OCI-LY1 (cell line): ENCODE measurements around the gene EPN3.

Experiments used
- H2AFZ ChIP-seq: fragments of 200-600 bp; sonication (generic), shearing (Covaris generic); 2 replicates; pipeline ENCODE4 v1.6.0; 2014; ENCODE audit warnings: antibody characterized with exemption, mild to moderate bottlenecking, low read length
- H3F3A ChIP-seq: fragments of 200-600 bp; sonication (generic), shearing (Covaris generic); 2 replicates; pipeline ENCODE4 v1.6.0; 2014; ENCODE audit warnings: mild to moderate bottlenecking, antibody characterized with exemption, low read length, moderate library complexity; ENCODE audit not compliant: insufficient read depth
- H3K27ac ChIP-seq: fragments of 200-600 bp; sonication (generic); 2 replicates; pipeline ENCODE4 v1.5.1; 2014; ENCODE audit warnings: low read length, mixed run types, mild to moderate bottlenecking, low read depth; ENCODE audit not compliant: poor library complexity, severe bottlenecking
- H3K27me3 ChIP-seq: fragments of 200-600 bp; sonication (generic); 2 replicates; pipeline ENCODE4 v1.6.0; 2014; ENCODE audit warnings: antibody characterized with exemption, mild to moderate bottlenecking, low read length, moderate library complexity; ENCODE audit not compliant: insufficient read depth
- H3K36me3 ChIP-seq: fragments of 200-600 bp; sonication (generic); 2 replicates; pipeline ENCODE4 v1.6.1; 2014; ENCODE audit warnings: mild to moderate bottlenecking, antibody characterized with exemption, low read length, moderate library complexity, mixed read lengths; ENCODE audit not compliant: insufficient read depth
- H3K4me1 ChIP-seq: fragments of 200-600 bp; sonication (generic); 2 replicates; pipeline ENCODE4 v1.5.1; 2014; ENCODE audit warnings: mild to moderate bottlenecking, low read length, moderate library complexity; ENCODE audit not compliant: insufficient read depth, severe bottlenecking
- H3K4me2 ChIP-seq: fragments of 200-600 bp; sonication (generic), shearing (Covaris generic); 2 replicates; pipeline ENCODE4 v1.6.1; 2014; ENCODE audit warnings: low read length
- H3K4me3 ChIP-seq: fragments of 200-600 bp; sonication (generic); 2 replicates; pipeline ENCODE4 v1.5.1; 2014; ENCODE audit warnings: low read length, low read depth, mild to moderate bottlenecking, mixed read lengths; ENCODE audit not compliant: poor library complexity, severe bottlenecking
- H3K79me2 ChIP-seq: fragments of 200-600 bp; shearing (Covaris generic); 2 replicates; pipeline ENCODE4 v1.6.1; 2016; ENCODE audit warnings: mixed run types, low read length, mixed read lengths; ENCODE audit not compliant: insufficient read depth
- H3K9ac ChIP-seq: fragments of 200-600 bp; sonication (generic), shearing (Covaris generic); 2 replicates; pipeline ENCODE4 v1.6.1; 2014; ENCODE audit warnings: mild to moderate bottlenecking, low read length, mixed read lengths
- H3K9me2 ChIP-seq: fragments of 200-600 bp; sonication (generic), shearing (Covaris generic); 2 replicates; pipeline ENCODE4 v1.6.1; 2014; ENCODE audit warnings: low read depth, mild to moderate bottlenecking, low read length, mixed read lengths
- H3K9me3 ChIP-seq: fragments of 200-600 bp; shearing (Covaris generic); 2 replicates; pipeline ENCODE4 v1.6.1; 2014; ENCODE audit warnings: low read length, mixed read lengths
- H4K20me1 ChIP-seq: fragments of 200-600 bp; sonication (generic), shearing (Covaris generic); 2 replicates; pipeline ENCODE4 v1.6.0; 2016; ENCODE audit warnings: mild to moderate bottlenecking, low read length; ENCODE audit not compliant: insufficient read depth
- CTCF ChIP-seq: fragments of 200-600 bp; sonication (generic), shearing (Covaris generic); IDR thresholded peaks from 2 replicates; pipeline ENCODE4 v1.5.1; 2017; ENCODE audit warnings: mild to moderate bottlenecking, antibody characterized with exemption, low read length, moderate library complexity, mixed read lengths
- EZH2 ChIP-seq: fragments of 200-600 bp; sonication (generic), shearing (Covaris generic); IDR thresholded peaks from 2 replicates; pipeline ENCODE4 v1.8.0; 2017; ENCODE audit warnings: borderline replicate concordance, mixed run types, mild to moderate bottlenecking, antibody characterized with exemption, low read length, moderate library complexity, mixed read lengths

Gene EPN3

DNA sequence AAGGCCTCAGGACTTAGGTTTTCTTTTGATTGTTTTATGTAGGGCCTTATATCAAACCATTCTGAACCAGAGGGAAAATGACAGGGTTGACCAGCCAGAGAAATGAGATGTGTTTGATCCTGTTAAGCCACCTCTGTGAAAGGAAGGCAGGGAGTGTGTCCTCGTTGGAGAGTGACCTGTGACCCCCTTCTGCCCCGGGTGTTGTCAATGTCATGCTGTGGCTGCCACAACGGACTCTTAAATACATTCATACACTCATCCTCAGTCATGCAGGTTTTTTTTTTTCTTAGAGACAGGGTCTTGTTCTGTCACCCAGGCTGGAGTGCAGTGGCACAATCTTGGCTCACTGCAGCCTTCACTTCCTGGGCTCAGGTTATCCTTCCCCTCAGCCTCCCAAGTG lies 18.1 kb upstream of the EPN3 start:
- H3K4me2 ChIP-seq, result no peak overlapping the region
- TF ChIP-seq CTCF, result no peak
- TF ChIP-seq EZH2, result no peak
- no peaks in the 10 kb centered on the region for H4K20me1 ChIP-seq
- H2AFZ ChIP-seq, result no peak overlapping the region
- no peaks in the 10 kb centered on the region for H3F3A ChIP-seq
- H3K27ac ChIP-seq, result no peak overlapping the region
- H3K9me3 ChIP-seq, result no peaks in the 10 kb centered on the region
- H3K79me2 ChIP-seq, result no peaks in the 10 kb centered on the region
- H3K4me3 ChIP-seq, result no peak overlapping the region
- no peaks in the 10 kb centered on the region for H3K36me3 ChIP-seq
- no peaks in the 10 kb centered on the region for H3K4me1 ChIP-seq
- H3K27me3 ChIP-seq, result peaks cover 4% of the 10 kb centered on the region
- no peak overlapping the region for H3K9ac ChIP-seq
- H3K9me2 ChIP-seq, result no peaks in the 10 kb centered on the region

GRCh38 chr17:50514936-50515702 lies 17.4 kb upstream of the EPN3 start:
- Histone ChIP-seq H3K9ac (no peak overlapping the region), H3K4me1 (no peaks in the 10 kb centered on the region), H3K9me3 (no peaks in the 10 kb centered on the region), H3K79me2 (no peaks in the 10 kb centered on the region), H2AFZ (no peak overlapping the region), H3F3A (no peaks in the 10 kb centered on the region), H3K27ac (no peak overlapping the region), H4K20me1 (no peaks in the 10 kb centered on the region), H3K36me3 (no peaks in the 10 kb centered on the region), H3K4me3 (no peak overlapping the region), H3K4me2 (no peak overlapping the region), H3K9me2 (no peaks in the 10 kb centered on the region), H3K27me3 (peaks cover 4% of the 10 kb centered on the region)
- TF ChIP-seq EZH2 (no peak), CTCF (no peak)

GRCh38 chr17:50517011-50517410 lies 15.5 kb upstream of the EPN3 start:
- Histone ChIP-seq H3K9ac (no peak overlapping the region), H3K4me1 (no peaks in the 10 kb centered on the region), H3K27me3 (no peaks in the 10 kb centered on the region; the same call in 1 of the 2 replicates), H3K9me3 (no peaks in the 10 kb centered on the region), H3K27ac (no peak overlapping the region), H3F3A (no peaks in the 10 kb centered on the region), H3K4me3 (no peak overlapping the region), H2AFZ (no peak overlapping the region), H4K20me1 (no peaks in the 10 kb centered on the region), H3K9me2 (no peaks in the 10 kb centered on the region), H3K79me2 (no peaks in the 10 kb centered on the region), H3K36me3 (no peaks in the 10 kb centered on the region), H3K4me2 (no peak overlapping the region)
- no peak for TF ChIP-seq EZH2
- no peak for TF ChIP-seq CTCF
